GM21717 (cell line): ENCODE measurements around the gene ARFGEF3.

Experiments
- ATAC-seq: cut with Tn5 transposase; IDR thresholded peaks from one replicate; pipeline ENCODE4 v1.9.1; 2021; ENCODE audit warnings: mild to moderate bottlenecking, moderate library complexity; ENCODE audit not compliant: unreplicated experiment

Gene ARFGEF3

GRCh38 chr6:138238368-138238767 is 76.6 kb downstream of the ARFGEF3 start:
- no peak for ATAC-seq

GRCh38 chr6:138239774-138240173 is 78.0 kb downstream of the ARFGEF3 start:
- no peak for ATAC-seq

- ATAC-seq: no peak
Measured at GRCh38 chr6:138240476-138241245, 78.9 kb downstream of the ARFGEF3 start.

- no peak for ATAC-seq
Measured at GRCh38 chr6:138241381-138241780, 79.6 kb downstream of the ARFGEF3 start.

- ATAC-seq: no peak
Measured at GRCh38 chr6:138241934-138242333, 80.2 kb downstream of the ARFGEF3 start.

- ATAC-seq: no peak
Measured at GRCh38 chr6:138242987-138243592, 81.4 kb downstream of the ARFGEF3 start.

- no peak for ATAC-seq
Measured at GRCh38 chr6:138245751-138246150, 84.0 kb downstream of the ARFGEF3 start.

- no peak for ATAC-seq
Measured at GRCh38 chr6:138246650-138247440, 85.1 kb downstream of the ARFGEF3 start.

GRCh38 chr6:138248011-138248410 is 86.3 kb downstream of the ARFGEF3 start:
- ATAC-seq: no peak

- no peak for ATAC-seq
Measured at GRCh38 chr6:138248878-138249277, 87.1 kb downstream of the ARFGEF3 start.

- ATAC-seq: no peak
Measured at GRCh38 chr6:138250053-138250452, 88.3 kb downstream of the ARFGEF3 start.

- ATAC-seq: no peak
Measured at GRCh38 chr6:138250513-138251247, 88.9 kb downstream of the ARFGEF3 start.

GRCh38 chr6:138253731-138254130 is 92.0 kb downstream of the ARFGEF3 start:
- ATAC-seq: no peak

- ATAC-seq: no peak
Measured at GRCh38 chr6:138255443-138255842, 93.7 kb downstream of the ARFGEF3 start.

GRCh38 chr6:138257638-138258040 is 95.9 kb downstream of the ARFGEF3 start:
- no peak for ATAC-seq

GRCh38 chr6:138258197-138258596 is 96.5 kb downstream of the ARFGEF3 start:
- ATAC-seq: no peak

GRCh38 chr6:138258991-138259390 is 97.3 kb downstream of the ARFGEF3 start:
- no peak for ATAC-seq

- ATAC-seq: no peak
Measured at GRCh38 chr6:138261116-138261780, 99.5 kb downstream of the ARFGEF3 start.

- ATAC-seq: no peak
Measured at GRCh38 chr6:138263963-138264362, 102.2 kb downstream of the ARFGEF3 start.

- no peak for ATAC-seq
Measured at GRCh38 chr6:138264372-138264880, 102.7 kb downstream of the ARFGEF3 start.
